Rectal smooth muscle tissue (tissue), 1 donor: Measurements from ENCODE around the gene GUSB.
"Not testable (repeated sequence)": the region's sequence is repeated elsewhere in the genome, so short reads cannot be mapped to it uniquely, and the experiment has no call there.

Source experiments
- H3K27ac ChIP-seq: one replicate; pipeline ENCODE4 v1.7.0; 2013; ENCODE audit warnings: low read depth, low read length, inconsistent platforms
- H3K27me3 ChIP-seq: one replicate; pipeline ENCODE4 v1.7.0; 2013; ENCODE audit warnings: low read length; ENCODE audit not compliant: control insufficient read depth, insufficient read depth
- H3K36me3 ChIP-seq: one replicate; pipeline ENCODE4 v1.7.0; 2013; ENCODE audit warnings: low read length; ENCODE audit not compliant: control insufficient read depth, insufficient read depth
- H3K4me1 ChIP-seq: one replicate; pipeline ENCODE4 v1.7.0; 2013; ENCODE audit warnings: low read length; ENCODE audit not compliant: control insufficient read depth, insufficient read depth
- H3K4me3 ChIP-seq: one replicate; pipeline ENCODE4 v1.7.0; 2013; ENCODE audit warnings: low read length
- H3K9ac ChIP-seq: one replicate; pipeline ENCODE4 v1.7.0; 2013; ENCODE audit warnings: low read length

Gene GUSB

DNA sequence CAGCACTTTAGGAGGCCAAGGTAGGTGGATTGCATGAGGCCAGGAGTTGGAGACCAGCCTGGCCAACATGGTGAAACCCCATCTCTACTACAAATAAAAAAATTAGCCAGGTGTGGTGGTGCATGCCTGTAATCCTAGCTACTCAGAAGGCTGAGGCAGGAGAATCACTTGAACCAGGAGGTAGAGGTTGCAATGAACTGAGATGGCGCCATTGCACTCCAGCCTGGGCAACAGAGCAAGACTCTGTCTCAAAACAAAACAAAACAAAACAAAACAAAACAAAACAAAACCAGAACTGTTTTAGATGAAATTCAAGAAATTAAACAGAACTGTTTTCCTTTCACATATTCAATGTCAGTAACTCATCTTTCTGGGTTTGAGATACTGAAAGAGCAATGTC lies 6.5 kb upstream of the GUSB start:
- not testable (repeated sequence) for H3K4me3 ChIP-seq, H3K27ac ChIP-seq, H3K27me3 ChIP-seq, H3K4me1 ChIP-seq, H3K9ac ChIP-seq, H3K36me3 ChIP-seq

DNA sequence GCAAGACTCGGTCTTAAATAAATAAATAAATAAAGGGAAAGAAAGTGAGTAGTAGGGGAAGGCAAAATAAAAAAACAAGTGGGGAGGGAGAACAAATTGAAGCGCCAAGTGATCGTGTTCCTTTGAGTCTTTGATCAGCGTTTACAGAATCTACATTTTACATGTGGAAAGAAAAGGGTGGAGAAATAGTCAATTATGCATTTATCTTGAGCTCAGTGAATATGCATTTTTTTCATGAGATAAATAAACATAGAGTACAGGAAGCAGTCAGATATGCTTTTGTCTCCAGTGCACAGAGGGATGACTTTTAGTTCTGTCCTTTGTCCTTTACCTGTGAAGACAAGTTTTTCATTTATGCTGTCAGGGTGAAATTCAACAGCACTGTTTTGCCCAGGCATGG lies 6.1 kb upstream of the GUSB start:
- Histone ChIP-seq H3K36me3 (no peaks in the 10 kb centered on the region), H3K4me1 (no peaks in the 10 kb centered on the region), H3K27me3 (no peaks in the 10 kb centered on the region), H3K27ac (no peak overlapping the region), H3K9ac (no peak overlapping the region), H3K4me3 (no peak overlapping the region)

DNA sequence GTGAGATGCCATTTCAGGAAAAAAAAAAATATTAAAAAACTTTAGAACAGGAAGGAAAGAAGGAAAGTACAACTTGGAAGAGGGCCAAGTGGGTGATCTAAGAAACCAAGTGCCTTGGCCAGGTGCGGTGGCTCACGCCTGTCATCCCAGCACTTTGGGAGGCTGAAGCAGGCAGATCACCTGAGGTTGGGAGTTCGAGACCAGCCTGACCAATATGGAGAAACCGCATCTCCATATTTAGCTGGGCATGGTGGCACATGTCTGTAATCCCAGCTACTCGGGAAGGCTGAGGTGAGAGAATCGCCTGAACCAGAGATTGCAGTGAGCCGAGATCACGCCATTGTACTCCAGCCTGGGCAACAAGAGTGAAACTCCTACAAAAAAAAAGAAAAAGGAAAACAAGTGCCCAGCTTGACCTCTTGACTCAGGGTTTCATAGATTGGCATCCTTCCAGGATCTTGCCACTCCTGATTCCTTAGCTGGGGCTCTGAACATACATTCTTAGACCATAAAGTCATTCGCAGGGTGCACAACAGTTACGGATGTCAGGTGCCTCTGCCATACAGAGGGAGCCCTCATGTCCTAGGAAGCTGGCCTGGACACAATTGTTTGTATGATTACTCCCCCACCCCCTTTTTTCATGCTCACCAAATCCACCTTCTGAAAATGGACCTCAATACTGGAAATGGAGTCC lies 2.1 kb upstream of the GUSB start:
- peaks cover 3% of the 10 kb centered on the region for H3K36me3 ChIP-seq
- no peak overlapping the region for H3K9ac ChIP-seq
- H3K4me3 ChIP-seq = no peak overlapping the region
- H3K27me3 ChIP-seq = no peaks in the 10 kb centered on the region
- H3K27ac ChIP-seq = no peak overlapping the region
- H3K4me1 ChIP-seq = peaks cover 11% of the 10 kb centered on the region

DNA sequence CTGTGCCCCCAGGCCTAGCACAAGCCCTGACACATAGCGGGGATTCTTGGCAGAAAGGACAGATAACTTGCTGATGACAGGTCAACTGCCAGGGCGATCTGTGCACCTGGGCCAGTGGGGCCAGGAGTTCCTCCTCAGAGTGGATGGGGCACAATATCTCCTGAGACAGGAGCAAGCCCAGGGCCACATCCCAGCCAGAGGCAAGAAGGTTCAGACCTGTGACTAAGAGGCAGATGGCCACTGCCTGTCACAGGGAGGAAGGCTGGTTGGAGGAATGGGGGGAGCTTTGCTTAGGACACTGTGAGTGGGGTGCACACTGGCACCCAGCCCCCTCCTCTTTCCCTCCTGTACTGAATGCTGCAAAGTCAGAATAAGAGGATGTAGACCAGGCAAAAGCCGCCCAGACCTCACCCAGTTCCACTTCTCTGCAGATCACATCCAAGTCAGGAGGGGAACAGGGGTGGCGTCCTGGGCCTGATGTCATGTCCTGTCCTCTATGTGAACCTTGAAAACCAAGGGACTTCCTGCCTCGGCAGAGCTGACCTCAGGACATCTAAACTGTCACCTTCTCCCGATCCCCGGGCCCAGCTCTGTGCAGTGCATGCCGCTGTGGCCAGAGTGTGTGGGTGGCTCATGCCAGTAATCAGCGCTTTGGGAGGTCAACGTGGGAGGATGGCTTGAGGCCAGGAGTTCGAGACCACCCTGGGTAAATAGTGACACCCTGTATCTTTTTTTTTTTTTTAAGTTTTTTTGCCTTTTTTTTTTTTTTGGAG lies 1.3 kb downstream of the GUSB start:
- H3K36me3 ChIP-seq = peaks cover 8% of the 10 kb centered on the region

DNA sequence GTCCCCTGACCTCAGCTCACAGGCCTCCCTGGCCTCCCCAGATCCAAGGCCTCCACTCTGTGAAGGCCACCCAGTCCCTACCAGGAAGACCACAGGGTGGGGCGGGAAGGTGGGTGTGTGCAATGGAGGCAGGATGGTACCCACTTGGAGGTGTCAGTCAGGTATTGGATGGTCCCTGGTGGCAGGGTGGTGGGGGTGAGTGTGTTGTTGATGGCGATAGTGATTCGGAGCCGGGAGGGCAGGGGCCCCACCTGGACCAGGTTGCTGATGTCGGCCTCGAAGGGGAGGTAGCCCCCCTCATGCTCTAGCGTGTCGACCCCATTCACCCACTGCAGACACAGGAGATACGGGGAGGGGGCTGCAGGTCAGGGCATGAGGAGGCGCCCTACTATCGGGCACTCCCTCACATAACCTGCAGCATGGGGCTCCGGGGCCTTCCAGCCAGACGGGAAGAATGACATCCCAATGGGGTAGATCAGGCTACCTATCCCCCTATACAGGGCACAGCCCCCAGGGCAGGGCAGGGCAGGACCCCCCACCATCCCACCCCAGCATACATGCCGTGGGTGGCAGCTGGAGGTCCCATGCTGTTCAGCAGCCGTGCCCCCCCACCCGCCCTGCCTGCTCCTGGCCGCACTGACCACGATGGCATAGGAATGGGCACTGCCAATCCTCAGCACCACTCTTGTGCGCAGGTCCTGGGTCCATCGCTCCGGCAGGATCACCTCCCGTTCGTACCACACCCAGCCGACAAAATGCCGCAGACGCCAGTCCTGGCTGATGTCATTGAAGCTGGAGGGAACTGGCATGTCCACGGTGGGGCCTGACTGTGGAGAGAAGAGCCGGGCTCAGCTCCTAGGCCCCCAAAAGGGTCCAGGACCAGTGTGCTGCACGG lies 2.2 kb downstream of the GUSB start:
- Histone ChIP-seq H3K9ac (no peak overlapping the region), H3K4me1 (peaks cover 11% of the 10 kb centered on the region), H3K27ac (no peak overlapping the region), H3K4me3 (no peak overlapping the region), H3K36me3 (peaks cover 11% of the 10 kb centered on the region), H3K27me3 (no peaks in the 10 kb centered on the region)

More for the DNA sequence above, 1.3 kb downstream of the GUSB start:
- H3K4me3 ChIP-seq = peak overlapping the region; percentile 84
- no peak overlapping the region for H3K9ac ChIP-seq
- no peaks in the 10 kb centered on the region for H3K27me3 ChIP-seq
- peaks cover 11% of the 10 kb centered on the region for H3K4me1 ChIP-seq
- H3K27ac ChIP-seq = no peak overlapping the region

DNA sequence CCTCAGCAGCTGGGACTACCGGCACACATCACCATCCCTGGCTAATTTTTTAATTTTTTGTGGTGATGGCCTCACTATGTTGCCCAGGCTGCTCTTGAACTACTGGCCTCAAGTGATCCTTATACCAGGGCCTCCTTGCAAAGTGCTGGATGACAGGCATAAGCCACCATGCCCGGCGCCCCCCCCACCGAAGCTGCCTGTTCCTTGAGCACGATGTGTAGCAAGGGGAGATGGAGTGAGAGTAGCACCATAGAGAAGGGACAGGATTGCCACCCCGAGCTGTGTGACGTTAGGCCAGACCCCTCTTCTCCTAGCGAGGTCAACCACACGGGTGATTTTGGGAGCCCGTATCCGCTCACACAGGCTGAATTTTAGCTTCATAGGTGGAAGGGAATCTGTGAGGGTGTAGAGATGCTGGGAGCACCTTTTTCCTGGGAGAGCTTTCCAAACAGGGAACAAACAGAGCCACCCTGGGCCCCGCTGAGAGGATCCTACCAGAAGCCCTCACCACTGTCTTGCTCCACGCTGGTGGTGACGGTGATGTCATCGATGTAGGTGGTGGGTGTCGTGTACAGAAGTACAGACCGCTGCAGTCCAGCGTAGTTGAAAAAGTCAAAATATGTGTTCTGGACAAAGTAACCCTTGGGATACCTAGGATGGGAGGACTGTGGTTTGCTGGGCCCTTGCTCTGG lies 3.0 kb downstream of the GUSB start:
- Histone ChIP-seq H3K9ac (no peak overlapping the region), H3K4me3 (no peak overlapping the region), H3K4me1 (peaks cover 11% of the 10 kb centered on the region), H3K27ac (no peak overlapping the region), H3K36me3 (peaks cover 13% of the 10 kb centered on the region), H3K27me3 (no peaks in the 10 kb centered on the region)

DNA sequence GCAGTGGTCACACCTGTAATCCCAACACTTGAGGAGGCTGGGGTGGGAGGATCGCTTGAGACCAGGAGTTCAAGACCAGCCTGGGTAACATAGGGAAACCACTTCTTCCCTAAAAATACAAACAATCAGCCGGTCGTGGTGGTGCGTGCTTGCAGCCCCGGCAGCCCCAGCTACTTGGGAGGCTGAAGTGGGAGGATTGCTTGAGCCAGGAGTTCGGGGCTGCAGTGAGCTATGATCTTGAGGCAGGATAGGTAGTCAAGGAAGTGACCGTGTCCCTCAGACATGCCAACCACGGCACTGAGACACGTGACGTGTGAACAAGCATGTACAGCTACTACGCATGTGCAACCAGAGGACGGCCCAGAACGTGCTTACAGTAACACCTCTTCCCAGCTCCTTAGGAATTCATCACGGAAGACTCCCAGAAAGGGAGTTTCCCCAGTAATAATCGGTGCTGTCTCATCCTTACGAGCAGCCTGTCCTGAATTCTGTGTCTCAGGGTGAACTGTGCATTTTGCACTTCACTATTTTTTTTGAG lies 5.3 kb downstream of the GUSB start:
- H3K9ac ChIP-seq = no peak overlapping the region
- H3K4me3 ChIP-seq = no peak overlapping the region
- no peaks in the 10 kb centered on the region for H3K27me3 ChIP-seq
- peaks cover 26% of the 10 kb centered on the region for H3K36me3 ChIP-seq
- H3K4me1 ChIP-seq = peaks cover 11% of the 10 kb centered on the region
- H3K27ac ChIP-seq = no peak overlapping the region

DNA sequence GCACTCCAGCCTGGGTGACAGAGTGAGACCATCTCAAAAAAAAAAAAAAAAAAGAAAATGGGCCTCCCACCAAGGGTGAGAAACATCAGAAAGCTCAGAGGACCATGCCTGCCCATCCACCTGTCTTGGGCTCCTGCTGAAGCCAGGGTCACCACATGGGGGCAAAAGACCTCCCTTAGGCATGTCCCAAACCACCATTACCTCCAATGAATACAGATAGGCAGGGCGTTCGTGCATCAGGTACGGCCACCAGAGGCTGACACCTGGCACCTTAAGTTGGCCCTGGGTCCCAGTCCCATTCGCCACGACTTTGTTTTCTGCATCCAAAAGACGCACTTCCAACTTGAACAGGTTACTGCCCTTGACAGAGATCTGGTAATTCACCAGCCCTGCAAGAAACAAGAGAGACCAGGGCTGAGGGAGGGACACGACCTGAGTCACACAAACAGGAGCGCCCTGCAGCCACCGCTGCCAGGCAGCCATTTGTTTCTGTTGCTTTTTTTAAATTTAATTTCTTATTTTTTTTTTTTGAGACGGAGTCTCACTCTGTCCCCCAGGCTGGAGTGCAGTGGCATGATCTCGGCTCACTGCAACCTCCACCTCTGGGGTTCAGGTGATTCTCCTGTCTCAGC lies 6.1 kb downstream of the GUSB start:
- Histone ChIP-seq H3K36me3 (peaks cover 26% of the 10 kb centered on the region), H3K9ac (no peak overlapping the region), H3K4me3 (no peak overlapping the region), H3K27ac (no peak overlapping the region), H3K4me1 (peaks cover 7% of the 10 kb centered on the region), H3K27me3 (no peaks in the 10 kb centered on the region)

DNA sequence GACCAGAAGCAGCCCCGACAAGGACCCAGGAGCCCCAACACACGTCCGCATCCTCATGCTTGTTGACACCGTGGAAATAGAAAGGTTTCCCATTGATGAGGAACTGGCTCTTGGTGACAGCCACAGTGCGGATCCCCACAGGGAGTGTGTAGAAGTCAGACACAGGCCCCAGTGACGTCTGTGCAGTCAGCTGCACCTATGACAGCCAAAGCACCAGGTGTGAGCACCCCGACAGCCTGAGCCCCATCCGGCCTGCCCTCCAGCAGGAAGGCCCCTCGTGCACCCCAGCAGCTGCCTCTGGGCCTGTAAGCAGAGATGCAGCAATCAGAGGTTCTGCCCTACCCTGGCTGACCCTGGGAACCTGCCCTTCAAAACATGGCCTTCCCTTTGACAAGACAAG lies 7.1 kb downstream of the GUSB start:
- H3K27ac ChIP-seq = no peak overlapping the region
- H3K9ac ChIP-seq = no peak overlapping the region
- peaks cover 29% of the 10 kb centered on the region for H3K36me3 ChIP-seq
- no peaks in the 10 kb centered on the region for H3K4me1 ChIP-seq
- no peak overlapping the region for H3K4me3 ChIP-seq
- no peaks in the 10 kb centered on the region for H3K27me3 ChIP-seq

DNA sequence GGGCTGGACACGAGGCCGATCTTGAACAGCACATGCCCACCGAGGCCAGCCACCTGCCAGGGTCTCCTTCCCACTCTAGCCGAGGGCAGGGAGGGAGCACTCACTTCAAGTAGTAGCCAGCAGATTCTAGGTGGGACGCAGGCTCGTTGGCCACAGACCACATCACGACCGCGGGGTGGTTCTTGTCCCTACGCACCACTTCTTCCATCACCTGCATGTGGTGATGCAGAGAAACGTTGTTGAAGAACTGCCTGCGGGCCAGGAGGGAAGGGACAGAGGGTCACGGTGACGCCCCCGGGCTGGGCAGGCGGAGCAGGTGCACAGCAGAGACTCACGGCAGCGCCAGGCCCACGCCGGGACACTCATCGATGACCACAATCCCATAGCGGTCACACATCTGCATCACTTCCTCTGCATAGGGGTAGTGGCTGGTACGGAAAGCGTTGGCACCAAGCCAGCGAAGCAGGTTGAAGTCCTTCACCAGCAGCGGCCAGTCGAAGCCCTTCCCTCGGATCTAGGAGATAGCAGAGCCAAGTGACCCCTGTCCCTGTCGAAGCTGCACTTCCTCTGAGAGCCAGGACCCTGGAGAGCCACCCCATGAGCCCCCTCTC lies 7.7 kb downstream of the GUSB start:
- H3K36me3 ChIP-seq = peaks cover 29% of the 10 kb centered on the region
- no peak overlapping the region for H3K27ac ChIP-seq

DNA sequence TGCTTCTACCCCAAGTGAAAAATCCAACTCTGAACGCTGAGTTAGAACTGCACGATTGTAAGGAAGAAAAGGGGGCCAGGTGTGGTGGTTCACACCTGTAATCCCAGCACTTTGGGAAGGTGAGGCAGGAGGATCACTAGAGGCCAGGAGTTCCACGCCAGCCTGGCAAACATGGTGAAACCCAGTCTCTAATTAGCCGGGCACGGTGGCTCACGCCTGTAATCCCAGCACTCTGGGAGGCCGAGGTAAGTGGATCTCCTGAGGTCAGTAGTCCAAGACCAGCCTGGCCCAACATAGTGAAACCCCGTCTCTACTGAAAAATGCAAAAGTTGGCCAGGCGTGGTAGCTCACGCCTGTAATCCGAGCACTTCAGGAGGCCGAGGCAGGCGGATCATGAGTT lies 9.0 kb downstream of the GUSB start:
- Histone ChIP-seq H3K4me3 (no peak overlapping the region), H3K4me1 (no peaks in the 10 kb centered on the region), H3K27ac (no peak overlapping the region), H3K36me3 (peaks cover 28% of the 10 kb centered on the region), H3K27me3 (no peaks in the 10 kb centered on the region), H3K9ac (no peak overlapping the region)

More for the DNA sequence above, 7.7 kb downstream of the GUSB start:
- no peak overlapping the region for H3K4me3 ChIP-seq
- no peaks in the 10 kb centered on the region for H3K27me3 ChIP-seq
- H3K9ac ChIP-seq = no peak overlapping the region
- no peaks in the 10 kb centered on the region for H3K4me1 ChIP-seq
